CD4-positive, CD25-positive, alpha-beta regulatory T cell (primary cell): ENCODE measurements around the gene SSBP1. TPM values are rescaled to one million over a fixed set of nuclear protein-coding genes. Genes with fewer than 3 reads are reported as not detected.
A peak's percentile ranks its signal among the peaks of the same experiment; 100 is the strongest.

Experiments used
- ATAC-seq, 2 donors: fragments of 150-1000 bp; cut with Tn5 transposase; one replicate each; pipeline ENCODE4 v1.10.0; 2021; ENCODE audit warnings: low read depth in 2 of 2, moderate number of reproducible peaks in 2 of 2, moderate library complexity in 1 of 2
- DNase-seq, 3 donors: peaks; one replicate each; pipeline versions ENCODE4 v3.0.0 to v3.0.0-alpha.2; 2012 to 2022; ENCODE audit warnings: mixed read lengths in 1 of 3
- H3K27ac ChIP-seq: one replicate; pipeline ENCODE4 v1.7.0; 2013; ENCODE audit warnings: mild to moderate bottlenecking, low read length; ENCODE audit not compliant: insufficient read depth, poor library complexity, severe bottlenecking
- H3K27me3 ChIP-seq: one replicate; pipeline ENCODE4 v1.7.0; 2013; ENCODE audit warnings: low read length; ENCODE audit not compliant: control insufficient read depth, insufficient read depth
- H3K36me3 ChIP-seq: one replicate; pipeline ENCODE4 v1.7.0; 2013; ENCODE audit warnings: mild to moderate bottlenecking, low read length, moderate library complexity; ENCODE audit not compliant: control insufficient read depth, insufficient read depth
- H3K4me1 ChIP-seq: 2 replicates; pipeline ENCODE4 v1.7.0; 2013; ENCODE audit warnings: mild to moderate bottlenecking, low read length; ENCODE audit not compliant: insufficient read depth, control insufficient read depth, poor library complexity, severe bottlenecking
- H3K4me3 ChIP-seq: one replicate; pipeline ENCODE4 v1.7.0; 2013; ENCODE audit warnings: low read depth, mild to moderate bottlenecking, low read length, moderate library complexity
- H3K9me3 ChIP-seq, 2 experiments: 1 replicate in 1 of 2; 2 replicates in 1 of 2; pipeline ENCODE4 v1.7.0; 2013; ENCODE audit warnings: low read length in 2 of 2, mild to moderate bottlenecking in 1 of 2, moderate library complexity in 1 of 2; ENCODE audit not compliant: control insufficient read depth in 2 of 2
- H3K27ac Mint-ChIP-seq, 3 donors: one replicate each; pipeline ENCODE4 v1.8.0; 2020 to 2022; ENCODE audit warnings: mild to moderate bottlenecking in 3 of 3, mixed read lengths in 3 of 3, moderate library complexity in 2 of 3
- H3K27me3 Mint-ChIP-seq: one replicate; pipeline ENCODE4 v1.8.0; 2022; ENCODE audit warnings: mild to moderate bottlenecking, mixed read lengths
- H3K36me3 Mint-ChIP-seq: one replicate; pipeline ENCODE4 v1.8.0; 2020; ENCODE audit warnings: mixed read lengths
- H3K4me1 Mint-ChIP-seq, 4 donors: one replicate each; pipeline ENCODE4 v1.8.0; 2020 to 2022; ENCODE audit warnings: mixed read lengths in 4 of 4, mild to moderate bottlenecking in 1 of 4
- H3K4me3 Mint-ChIP-seq, 4 donors: one replicate each; pipeline ENCODE4 v1.8.0; 2020 to 2022; ENCODE audit warnings: mild to moderate bottlenecking in 4 of 4, mixed read lengths in 4 of 4, moderate library complexity in 3 of 4
- H3K9me3 Mint-ChIP-seq, 7 donors: one replicate each; pipeline ENCODE4 v1.8.0; 2020 to 2022; ENCODE audit warnings: mixed read lengths in 7 of 7, mild to moderate bottlenecking in 3 of 7, moderate library complexity in 2 of 7
- polyA plus RNA-seq, 4 donors: library from polyadenylated mRNA; unstranded; fragments of 300-500 nt; fragmentation: Illumina TruSeq; gene quantifications; one replicate each; pipeline ENCODE4 v1.2.3, GENCODE V29; 2021
- total RNA-seq: library from RNA; stranded (reverse); gene quantifications from one replicate; pipeline ENCODE4 v1.2.3, GENCODE V29; 2022

The SSBP1 gene
- total and polyA plus RNA-seq, 5 donors from 2014 or later: 77.4 to 331 (median 297) TPM

- no peak for DNase-seq
These were observed 40.8 kb upstream of the SSBP1 start for GRCh38 chr7:141697211-141697871.

GRCh38 chr7:141698247-141699015 is 39.7 kb upstream of the SSBP1 start:
- H3K27ac ChIP-seq: no peak overlapping the region
- peak overlapping the region in 2 of 3 donors; percentile 59 to 79 for H3K27ac Mint-ChIP-seq
- no peak overlapping the region for H3K4me3 ChIP-seq
- H3K36me3 ChIP-seq: no peaks in the 10 kb centered on the region
- peaks cover 5 to 77% (median 61%) of the 10 kb centered on the region in 4 donors for H3K4me1 Mint-ChIP-seq
- peak overlapping the region in 2 of 4 donors; percentile 22 to 73 for H3K4me3 Mint-ChIP-seq
- no peaks in the 10 kb centered on the region for H3K27me3 ChIP-seq
- H3K27me3 Mint-ChIP-seq: peaks cover 4% of the 10 kb centered on the region
- no peaks in the 10 kb centered on the region for H3K9me3 Mint-ChIP-seq
- H3K4me1 ChIP-seq: peaks cover 33% of the 10 kb centered on the region
- ATAC-seq (no peak), DNase-seq (no peak)
- H3K36me3 Mint-ChIP-seq: peaks cover 16% of the 10 kb centered on the region
- H3K9me3 ChIP-seq: no peaks in the 10 kb centered on the region

More at GRCh38 chr7:141697211-141697871, 40.8 kb upstream of the SSBP1 start:
- ATAC-seq: no peak
- Histone ChIP-seq H3K36me3 (no peaks in the 10 kb centered on the region), H3K27me3 (no peaks in the 10 kb centered on the region), H3K4me1 (peaks cover 27% of the 10 kb centered on the region), H3K27ac (no peak overlapping the region), H3K4me3 (no peak overlapping the region), H3K9me3 (no peaks in the 10 kb centered on the region)
- Mint-ChIP-seq H3K9me3 (no peaks in the 10 kb centered on the region), H3K27ac (peak overlapping the region in 2 of 3 donors; percentile 40 to 79), H3K27me3 (peaks cover 4% of the 10 kb centered on the region), H3K4me1 (peaks cover 5 to 81% (median 64%) of the 10 kb centered on the region in 4 donors), H3K36me3 (peaks cover 16% of the 10 kb centered on the region), H3K4me3 (peak overlapping the region in 2 of 4 donors; percentile 34 to 73)

- DNase-seq (no peak), ATAC-seq (no peak)
- Mint-ChIP-seq H3K27ac (peak overlapping the region in 2 of 3 donors; percentile 85 to 95), H3K4me3 (peak overlapping the region; percentile 86 to 97 (median 92)), H3K9me3 (no peaks in the 10 kb centered on the region), H3K27me3 (peaks cover 9% of the 10 kb centered on the region), H3K4me1 (peaks cover 5 to 68% (median 53%) of the 10 kb centered on the region in 4 donors), H3K36me3 (peaks cover 10% of the 10 kb centered on the region)
- Histone ChIP-seq H3K4me1 (peaks cover 33% of the 10 kb centered on the region), H3K9me3 (no peaks in the 10 kb centered on the region), H3K27me3 (no peaks in the 10 kb centered on the region), H3K27ac (no peak overlapping the region), H3K4me3 (peak overlapping the region; percentile 81), H3K36me3 (no peaks in the 10 kb centered on the region)
These were observed 38.3 kb upstream of the SSBP1 start for GRCh38 chr7:141699860-141700259.

GRCh38 chr7:141700296-141700847 is 37.8 kb upstream of the SSBP1 start:
- Mint-ChIP-seq H3K36me3 (peaks cover 7% of the 10 kb centered on the region), H3K27me3 (peaks cover 9% of the 10 kb centered on the region), H3K27ac (peak overlapping the region; percentile 85 to 95 (median 93)), H3K9me3 (no peaks in the 10 kb centered on the region), H3K4me3 (peak overlapping the region; percentile 86 to 97 (median 92)), H3K4me1 (peaks cover 5 to 63% (median 51%) of the 10 kb centered on the region in 4 donors)
- Histone ChIP-seq H3K36me3 (no peaks in the 10 kb centered on the region), H3K9me3 (no peaks in the 10 kb centered on the region), H3K4me3 (peak overlapping the region; percentile 81), H3K27me3 (no peaks in the 10 kb centered on the region), H3K27ac (peak overlapping the region; percentile 49), H3K4me1 (peaks cover 33% of the 10 kb centered on the region)
- ATAC-seq (no peak), DNase-seq (no peak)

GRCh38 chr7:141700848-141701371 is 37.2 kb upstream of the SSBP1 start:
- Mint-ChIP-seq H3K27ac (peak overlapping the region; percentile 93 to 95 (median 93)), H3K4me3 (peak overlapping the region; percentile 86 to 97 (median 92)), H3K36me3 (peaks cover 7% of the 10 kb centered on the region), H3K27me3 (peaks cover 9% of the 10 kb centered on the region), H3K4me1 (peaks cover 5 to 57% (median 48%) of the 10 kb centered on the region in 4 donors), H3K9me3 (no peaks in the 10 kb centered on the region)
- DNase-seq: peak in 2 of 3 donors; percentile 11 to 30
- peak overlapping the region; percentile 49 for H3K27ac ChIP-seq
- H3K4me3 ChIP-seq: peak overlapping the region; percentile 81
- H3K27me3 ChIP-seq: no peaks in the 10 kb centered on the region
- no peaks in the 10 kb centered on the region for H3K36me3 ChIP-seq
- no peaks in the 10 kb centered on the region for H3K9me3 ChIP-seq
- no peak for ATAC-seq
- peaks cover 33% of the 10 kb centered on the region for H3K4me1 ChIP-seq

GRCh38 chr7:141701489-141702046 is 36.6 kb upstream of the SSBP1 start:
- H3K27ac Mint-ChIP-seq: peak overlapping the region; percentile 56 to 95 (median 93)
- H3K9me3 ChIP-seq: no peaks in the 10 kb centered on the region
- no peaks in the 10 kb centered on the region for H3K9me3 Mint-ChIP-seq
- no peaks in the 10 kb centered on the region for H3K27me3 ChIP-seq
- ATAC-seq: peak; percentile 83 to 84
- peaks cover 33% of the 10 kb centered on the region for H3K4me1 ChIP-seq
- peak overlapping the region; percentile 73 for H3K27ac ChIP-seq
- H3K4me3 Mint-ChIP-seq: peak overlapping the region; percentile 86 to 92 (median 90)
- H3K27me3 Mint-ChIP-seq: peaks cover 9% of the 10 kb centered on the region
- peaks cover 5 to 51% (median 43%) of the 10 kb centered on the region in 4 donors for H3K4me1 Mint-ChIP-seq
- peak overlapping the region; percentile 48 for H3K4me3 ChIP-seq
- DNase-seq: peak; percentile 60 to 81 (median 79)
- no peaks in the 10 kb centered on the region for H3K36me3 ChIP-seq
- H3K36me3 Mint-ChIP-seq: peaks cover 4% of the 10 kb centered on the region

- peak within 1 kb of the TSS; percentile 86 to 97 (median 92) for H3K4me3 Mint-ChIP-seq
- DNase-seq (peak; percentile 49 to 60 (median 51)), ATAC-seq (peak; percentile 71 to 75)
- H3K27me3 Mint-ChIP-seq: peaks cover 9% of the 10 kb centered on the region
- H3K4me1 Mint-ChIP-seq: peaks cover 8 to 45% (median 40%) of the 10 kb centered on the region in 4 donors
- H3K36me3 ChIP-seq: no peaks in the 10 kb centered on the region
- peak within 1 kb of the TSS; percentile 73 for H3K27ac ChIP-seq
- H3K27me3 ChIP-seq: no peaks in the 10 kb centered on the region
- H3K27ac Mint-ChIP-seq: peak within 1 kb of the TSS; percentile 93 to 95 (median 93)
- H3K4me3 ChIP-seq: peak within 1 kb of the TSS; percentile 85
- no peaks in the 10 kb centered on the region for H3K9me3 ChIP-seq
- H3K4me1 ChIP-seq: peaks cover 33% of the 10 kb centered on the region
- peaks cover 3% of the 10 kb centered on the region for H3K36me3 Mint-ChIP-seq
- no peaks in the 10 kb centered on the region for H3K9me3 Mint-ChIP-seq
These were observed 36.1 kb upstream of the SSBP1 start, which contains the start of gene DENND11 for GRCh38 chr7:141702047-141702567. TSS of gene DENND11 (minus strand) at chr7:141702166. CDS start at chr7:141702153, 13 bp downstream.
